G401 (cell line): ENCODE results near the gene ZNF362. TPM values are rescaled to one million over a fixed set of nuclear protein-coding genes. Genes with fewer than 3 reads are reported as not detected.
"Not testable (repeated sequence)": the region's sequence is repeated elsewhere in the genome, so short reads cannot be mapped to it uniquely, and the experiment has no call there.

ENCODE experiments used
- DNase-seq: peaks from one replicate; pipeline ENCODE4 v3.0.0-alpha.2; 2015; ENCODE audit warnings: low spot score
- in situ Hi-C: cut with HindIII; loops from 2 replicates; pipeline ENCODE4 v1.10.0; 2016; ENCODE audit warnings: low sequenced_read_pairs, mixed read lengths
- total RNA-seq: library from RNA; depleted of rRNA; stranded (reverse); fragments of >200 nt; shearing (Covaris generic); gene quantifications from 2 replicates; pipeline ENCODE4 v1.2.3, GENCODE V29; 2014

The ZNF362 gene
- total RNA-seq, 1 experiment from 2014 or later = 13.5 TPM

- peak; percentile 72 for DNase-seq
- in situ Hi-C loops = no loop called here
These were observed 42.5 kb downstream of the ZNF362 start for GRCh38 chr1:33298623-33299277.

GRCh38 chr1:33299461-33300155, 43.3 kb downstream of the ZNF362 start:
- in situ Hi-C loops = no loop called here
- DNase-seq = no peak

- no peak for DNase-seq
- in situ Hi-C loops = no loop called here
These were observed 44.4 kb downstream of the ZNF362 start for GRCh38 chr1:33300673-33301072.

- in situ Hi-C loops = no loop called here
- no peak for DNase-seq
These were observed 45.1 kb downstream of the ZNF362 start for GRCh38 chr1:33301273-33301984.

GRCh38 chr1:33302325-33302724, 46.0 kb downstream of the ZNF362 start:
- no peak for DNase-seq
- in situ Hi-C loops = no loop called here

- no peak for DNase-seq
- in situ Hi-C loops = no loop called here
These were observed 48.7 kb downstream of the ZNF362 start for GRCh38 chr1:33305016-33305415.

- no peak for DNase-seq
- in situ Hi-C loops = no loop called here
These were observed 49.7 kb downstream of the ZNF362 start for GRCh38 chr1:33305816-33306652.

- no peak for DNase-seq
These were observed 50.6 kb downstream of the ZNF362 start for GRCh38 chr1:33306653-33307493.

GRCh38 chr1:33307494-33307864, 51.2 kb downstream of the ZNF362 start:
- DNase-seq = no peak
- in situ Hi-C loops = no loop called here

More at GRCh38 chr1:33306653-33307493, 50.6 kb downstream of the ZNF362 start:
- in situ Hi-C loops = no loop called here

- in situ Hi-C loops, DNase-seq: not testable (repeated sequence)
These were observed 53.1 kb downstream of the ZNF362 start for GRCh38 chr1:33309351-33309750.

GRCh38 chr1:33310702-33311101, 54.4 kb downstream of the ZNF362 start:
- in situ Hi-C loops = no loop called here
- DNase-seq = no peak

- in situ Hi-C loops = no loop called here
- no peak for DNase-seq
These were observed 55.6 kb downstream of the ZNF362 start for GRCh38 chr1:33311706-33312412.

- no peak for DNase-seq
- in situ Hi-C loops = no loop called here
These were observed 56.1 kb downstream of the ZNF362 start for GRCh38 chr1:33312413-33312749.

- in situ Hi-C loops = no loop called here
- no peak for DNase-seq
These were observed 58.1 kb downstream of the ZNF362 start for GRCh38 chr1:33314416-33314815.

GRCh38 chr1:33316601-33317000, 60.3 kb downstream of the ZNF362 start:
- in situ Hi-C loops = no loop called here
- no peak for DNase-seq

GRCh38 chr1:33317354-33317753, 61.1 kb downstream of the ZNF362 start:
- in situ Hi-C loops = no loop called here
- no peak for DNase-seq

GRCh38 chr1:33317946-33318345, 61.7 kb downstream of the ZNF362 start:
- no peak for DNase-seq
- in situ Hi-C loops = no loop called here
